Measurements from ENCODE around the gene RUNX3.

Gene RUNX3

GRCh38 chr1:24865587-24865986 lies 64.5 kb downstream of the RUNX3 start:
- peaks cover 10% of the 10 kb centered on the region for H3K27me3 ChIP-seq (ENCODE audit: control insufficient read depth, low read length)
- H3K4me2 ChIP-seq (ENCODE audit: low read length) = no peak overlapping the region
- no peaks in the 10 kb centered on the region for H3K9me3 ChIP-seq (ENCODE audit: control insufficient read depth, insufficient read depth, low read length)
- no peaks in the 10 kb centered on the region for H3F3A ChIP-seq (ENCODE audit: control insufficient read depth, insufficient read depth)
- H3K4me3 ChIP-seq (ENCODE audit: low read length) = no peak overlapping the region
- H3K4me1 ChIP-seq (ENCODE audit: control insufficient read depth, low read length) = peaks cover 9% of the 10 kb centered on the region
- H3K36me3 ChIP-seq (ENCODE audit: control insufficient read depth, low read length) = no peaks in the 10 kb centered on the region
- H3K79me2 ChIP-seq (ENCODE audit: control insufficient read depth, low read length) = no peaks in the 10 kb centered on the region
- no peaks in the 10 kb centered on the region for H4K20me1 ChIP-seq (ENCODE audit: control insufficient read depth, insufficient read depth, low read depth, low read length)
- H3K27ac ChIP-seq (ENCODE audit: low read depth, low read length) = no peak overlapping the region
- no peaks in the 10 kb centered on the region for H3K9me2 ChIP-seq (replicated peaks; ENCODE audit: control insufficient read depth, low read length)
- TF ChIP-seq CTCF (IDR thresholded peaks at IDR 0.05; ENCODE audit: low read depth, low read length, poor library complexity, severe bottlenecking) (no peak), EZH2phosphoT487 (IDR thresholded peaks at IDR 0.05; ENCODE audit: borderline replicate concordance, low read length) (no peak)

DNA sequence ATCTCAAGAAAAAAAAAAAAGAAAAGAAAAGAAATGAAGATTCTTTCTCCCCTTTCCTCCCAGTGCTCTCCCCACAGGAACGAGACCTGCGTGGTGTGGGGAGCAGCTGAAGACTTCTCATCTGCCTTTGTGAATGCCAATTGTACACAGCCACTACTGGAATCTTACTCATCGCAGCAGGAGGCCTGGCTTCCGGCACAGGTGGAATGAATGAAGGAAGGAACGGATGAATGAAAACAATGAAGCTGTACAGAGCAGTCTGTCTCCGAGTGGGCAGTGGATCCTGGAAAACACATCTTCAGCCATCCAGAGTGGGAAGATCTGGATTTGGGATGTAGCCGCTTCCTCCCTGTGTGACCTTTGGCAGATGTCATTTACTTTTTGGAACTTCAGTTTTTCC lies 64.9 kb downstream of the RUNX3 start:
- peaks cover 5% of the 10 kb centered on the region for H3K4me1 ChIP-seq (ENCODE audit: control insufficient read depth, low read length)
- TF ChIP-seq EZH2phosphoT487 (IDR thresholded peaks at IDR 0.05; ENCODE audit: borderline replicate concordance, low read length) (no peak), CTCF (IDR thresholded peaks at IDR 0.05; ENCODE audit: low read depth, low read length, poor library complexity, severe bottlenecking) (no peak)
- H3K36me3 ChIP-seq (ENCODE audit: control insufficient read depth, low read length) = no peaks in the 10 kb centered on the region
- H3K9me3 ChIP-seq (ENCODE audit: control insufficient read depth, insufficient read depth, low read length) = no peaks in the 10 kb centered on the region
- H3K79me2 ChIP-seq (ENCODE audit: control insufficient read depth, low read length) = no peaks in the 10 kb centered on the region
- H3K4me2 ChIP-seq (ENCODE audit: low read length) = no peak overlapping the region
- peaks cover 10% of the 10 kb centered on the region for H3K27me3 ChIP-seq (ENCODE audit: control insufficient read depth, low read length)
- H4K20me1 ChIP-seq (ENCODE audit: control insufficient read depth, insufficient read depth, low read depth, low read length) = no peaks in the 10 kb centered on the region
- no peaks in the 10 kb centered on the region for H3F3A ChIP-seq (ENCODE audit: control insufficient read depth, insufficient read depth)
- no peak overlapping the region for H3K4me3 ChIP-seq (ENCODE audit: low read length)
- H3K27ac ChIP-seq (ENCODE audit: low read depth, low read length) = no peak overlapping the region
- H3K9me2 ChIP-seq (replicated peaks; ENCODE audit: control insufficient read depth, low read length) = no peaks in the 10 kb centered on the region

DNA sequence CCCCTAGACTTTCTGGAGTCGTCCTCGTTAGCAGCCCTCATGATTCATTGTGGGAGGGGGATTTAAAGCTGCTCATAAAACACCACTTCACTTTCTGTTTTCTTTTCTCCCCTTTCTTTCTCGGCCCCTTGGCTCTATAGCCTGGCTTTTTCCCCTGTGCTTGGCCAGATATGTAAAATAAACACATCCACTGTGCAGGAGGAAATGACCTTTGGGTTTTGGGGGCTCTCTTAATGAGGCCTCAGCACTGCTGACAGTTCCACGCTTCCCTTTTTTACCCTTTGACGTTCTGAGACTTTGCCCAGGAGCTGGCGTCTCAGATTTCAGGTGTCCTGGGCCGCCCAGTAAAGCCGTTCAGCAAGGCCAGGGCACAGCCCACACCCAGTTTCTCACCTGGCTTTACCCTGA lies 65.7 kb downstream of the RUNX3 start:
- Histone ChIP-seq H3K27me3 (ENCODE audit: control insufficient read depth, low read length) (peaks cover 10% of the 10 kb centered on the region), H3K9me3 (ENCODE audit: control insufficient read depth, insufficient read depth, low read length) (no peaks in the 10 kb centered on the region), H3K79me2 (ENCODE audit: control insufficient read depth, low read length) (no peaks in the 10 kb centered on the region), H3K27ac (ENCODE audit: low read depth, low read length) (no peak overlapping the region), H4K20me1 (ENCODE audit: control insufficient read depth, insufficient read depth, low read depth, low read length) (no peaks in the 10 kb centered on the region), H3K4me2 (ENCODE audit: low read length) (no peak overlapping the region), H3K36me3 (ENCODE audit: control insufficient read depth, low read length) (no peaks in the 10 kb centered on the region), H3K4me1 (ENCODE audit: control insufficient read depth, low read length) (peaks cover 5% of the 10 kb centered on the region), H3F3A (ENCODE audit: control insufficient read depth, insufficient read depth) (no peaks in the 10 kb centered on the region), H3K9me2 (replicated peaks; ENCODE audit: control insufficient read depth, low read length) (no peaks in the 10 kb centered on the region), H3K4me3 (ENCODE audit: low read length) (no peak overlapping the region)
- TF ChIP-seq CTCF (IDR thresholded peaks at IDR 0.05; ENCODE audit: low read depth, low read length, poor library complexity, severe bottlenecking) (no peak), EZH2phosphoT487 (IDR thresholded peaks at IDR 0.05; ENCODE audit: borderline replicate concordance, low read length) (no peak)
